Parathyroid adenoma (tissue), 2 donors: ENCODE results near the gene P4HTM.

Experiments
- H2AFZ ChIP-seq: fragments of 300-600 bp; sonication (generic); one replicate; pipeline ENCODE4 v1.7.0; 2017; ENCODE audit warnings: antibody characterized with exemption, mild to moderate bottlenecking
- H3K27ac ChIP-seq: fragments of 300-600 bp; sonication (generic); one replicate; pipeline ENCODE4 v1.7.0; 2017
- H3K27me3 ChIP-seq: fragments of 300-600 bp; sonication (generic); one replicate; pipeline ENCODE4 v1.7.0; 2017; ENCODE audit warnings: low read length; ENCODE audit not compliant: control insufficient read depth, insufficient read depth
- H3K36me3 ChIP-seq: fragments of 300-600 bp; sonication (generic); one replicate; pipeline ENCODE4 v1.7.0; 2017; ENCODE audit warnings: low read length; ENCODE audit not compliant: control insufficient read depth, insufficient read depth
- H3K4me1 ChIP-seq: fragments of 300-600 bp; sonication (generic); one replicate; pipeline ENCODE4 v1.7.0; 2017; ENCODE audit warnings: control low read depth
- H3K4me2 ChIP-seq: fragments of 300-600 bp; sonication (generic); one replicate; pipeline ENCODE4 v1.7.0; 2017; ENCODE audit warnings: low read length
- H3K4me3 ChIP-seq: fragments of 300-600 bp; sonication (generic); one replicate; pipeline ENCODE4 v1.7.0; 2017; ENCODE audit warnings: low read depth, low read length
- H3K79me2 ChIP-seq: fragments of 300-600 bp; sonication (generic); one replicate; pipeline ENCODE4 v1.7.0; 2017; ENCODE audit warnings: control low read depth
- H3K9ac ChIP-seq: fragments of 300-600 bp; sonication (generic); one replicate; pipeline ENCODE4 v1.7.0; 2017; ENCODE audit warnings: mild to moderate bottlenecking
- H3K9me3 ChIP-seq: fragments of 300-600 bp; sonication (generic); one replicate; pipeline ENCODE4 v1.7.0; 2017; ENCODE audit warnings: low read length; ENCODE audit not compliant: control insufficient read depth
- CTCF ChIP-seq: fragments of 300-600 bp; sonication (generic); IDR thresholded peaks from one replicate; pipeline ENCODE4 v1.7.0; 2017; ENCODE audit warnings: antibody characterized with exemption, mild to moderate bottlenecking
- donor health status: primary hyperparathyroidism.

The P4HTM gene

DNA sequence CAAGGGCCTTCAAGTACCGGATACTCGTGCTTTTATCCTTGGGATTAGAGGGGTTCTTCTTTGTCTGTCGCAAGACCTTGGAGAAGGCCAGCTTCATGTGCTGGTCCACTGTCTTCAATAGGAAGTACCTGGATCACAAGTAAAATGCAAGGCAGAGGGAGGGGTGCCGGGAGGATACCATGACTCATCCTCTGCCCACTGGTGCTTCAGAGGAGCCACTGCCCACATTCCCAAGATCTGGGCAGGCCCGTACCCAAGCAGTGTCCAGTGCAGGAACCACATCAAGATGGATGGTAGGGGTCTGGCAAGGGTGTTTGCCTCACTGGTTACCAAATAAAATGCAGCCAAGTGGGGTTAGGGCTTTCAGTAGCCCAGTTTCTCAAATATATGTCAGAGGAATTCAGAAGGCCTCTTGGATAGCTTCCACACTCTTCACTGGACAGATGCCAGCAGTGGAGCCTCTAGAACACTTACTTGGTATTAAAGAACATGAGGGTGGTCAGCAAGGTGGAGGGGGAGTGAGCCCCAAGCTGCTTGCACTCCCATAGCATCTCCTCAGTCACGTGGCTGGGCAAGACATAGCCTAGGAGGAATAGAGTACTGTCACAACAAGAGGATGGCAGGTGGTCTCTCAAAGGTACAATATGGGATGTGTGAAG, 42.7 kb downstream of the P4HTM start:
- Histone ChIP-seq H3K9ac (no peak overlapping the region), H2AFZ (no peak overlapping the region), H3K4me3 (no peak overlapping the region), H3K27ac (no peak overlapping the region), H3K27me3 (no peaks in the 10 kb centered on the region), H3K79me2 (peaks cover under 1% of the 10 kb centered on the region), H3K4me2 (no peak overlapping the region), H3K9me3 (no peaks in the 10 kb centered on the region), H3K36me3 (no peaks in the 10 kb centered on the region), H3K4me1 (peaks cover 11% of the 10 kb centered on the region)
- no peak for TF ChIP-seq CTCF

DNA sequence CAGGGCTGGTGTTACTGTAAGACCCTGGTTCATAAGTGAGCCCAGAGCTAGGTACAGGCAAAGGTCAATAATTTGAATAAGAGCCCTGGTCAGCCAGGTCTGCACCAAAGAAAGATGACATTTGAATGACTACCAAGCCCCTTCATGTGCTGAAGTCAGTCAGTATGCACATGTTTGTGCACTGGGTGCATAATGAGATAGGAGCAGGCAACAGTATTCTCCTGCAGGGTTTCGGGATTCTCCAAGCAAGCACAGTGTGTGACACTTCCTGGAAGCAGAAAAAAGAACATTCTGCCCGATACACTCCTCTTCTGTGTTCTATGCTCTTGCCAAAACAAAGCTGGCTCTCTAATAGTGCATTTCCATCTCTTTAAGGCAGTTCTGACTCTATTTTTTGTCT, 44.6 kb downstream of the P4HTM start:
- TF ChIP-seq CTCF, result no peak
- Histone ChIP-seq H3K9ac (no peak overlapping the region), H3K36me3 (no peaks in the 10 kb centered on the region), H3K27me3 (no peaks in the 10 kb centered on the region), H3K79me2 (no peaks in the 10 kb centered on the region), H3K9me3 (no peaks in the 10 kb centered on the region), H2AFZ (no peak overlapping the region), H3K4me2 (no peak overlapping the region), H3K27ac (no peak overlapping the region), H3K4me3 (no peak overlapping the region), H3K4me1 (peaks cover 2% of the 10 kb centered on the region)

DNA sequence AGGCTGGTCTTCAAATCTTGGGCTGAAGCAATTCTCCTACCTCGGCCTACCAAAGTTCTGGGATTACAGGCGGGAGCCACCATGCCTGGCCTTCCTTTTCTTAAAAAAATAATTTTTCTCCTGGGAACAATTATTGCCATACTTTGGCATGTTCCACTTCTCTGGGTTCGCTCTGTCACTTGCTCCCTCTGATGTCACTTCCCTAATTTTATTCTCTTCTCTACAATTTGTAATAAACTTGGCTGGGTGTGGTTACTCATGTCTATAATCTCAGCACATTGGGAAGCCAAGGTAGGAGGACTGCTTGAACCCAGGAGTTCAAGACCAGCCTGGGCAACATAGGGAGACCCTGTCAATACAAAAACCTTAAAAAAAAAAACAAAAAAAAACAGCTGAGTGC, 45.2 kb downstream of the P4HTM start:
- no peaks in the 10 kb centered on the region for H3K9me3 ChIP-seq
- H2AFZ ChIP-seq, result no peak overlapping the region
- H3K27me3 ChIP-seq, result no peaks in the 10 kb centered on the region
- no peak overlapping the region for H3K9ac ChIP-seq
- H3K27ac ChIP-seq, result no peak overlapping the region
- no peak overlapping the region for H3K4me3 ChIP-seq
- no peaks in the 10 kb centered on the region for H3K4me1 ChIP-seq
- no peak for TF ChIP-seq CTCF
- no peaks in the 10 kb centered on the region for H3K79me2 ChIP-seq
- H3K4me2 ChIP-seq, result no peak overlapping the region
- H3K36me3 ChIP-seq, result no peaks in the 10 kb centered on the region

GRCh38 chr3:49053543-49053942, 63.5 kb downstream of the P4HTM start:
- Histone ChIP-seq H3K9ac (no peak overlapping the region), H3K4me3 (no peak overlapping the region), H3K4me2 (no peak overlapping the region), H3K79me2 (peaks cover 15% of the 10 kb centered on the region), H3K36me3 (no peaks in the 10 kb centered on the region), H3K27me3 (no peaks in the 10 kb centered on the region), H3K4me1 (no peaks in the 10 kb centered on the region), H2AFZ (no peak overlapping the region), H3K27ac (no peak overlapping the region), H3K9me3 (no peaks in the 10 kb centered on the region)
- TF ChIP-seq CTCF, result no peak

DNA sequence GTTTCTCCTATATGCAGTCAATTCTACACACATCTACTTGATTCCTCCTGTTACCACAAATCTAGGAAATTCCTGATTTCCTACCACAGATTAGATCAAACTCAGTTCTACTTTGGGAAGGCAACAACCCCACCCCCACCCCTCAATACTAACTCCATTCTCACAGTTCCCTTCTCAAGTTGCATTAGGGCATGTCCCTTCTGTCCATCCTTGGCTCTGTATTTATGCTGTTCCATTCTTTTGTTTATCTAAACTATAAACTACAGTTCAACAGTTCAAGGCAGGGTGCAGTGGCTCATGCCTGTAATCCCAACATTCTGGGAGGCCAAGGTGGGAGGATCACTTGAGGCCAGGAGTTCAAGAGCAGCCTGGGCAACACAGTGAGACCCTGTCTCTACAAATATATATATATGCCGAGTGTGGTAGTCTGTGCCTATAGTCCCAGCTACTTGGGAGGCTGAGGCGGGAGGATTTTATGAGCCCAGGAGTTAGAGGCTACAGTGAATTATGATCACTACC, 64.4 kb downstream of the P4HTM start:
- Histone ChIP-seq H3K27me3 (no peaks in the 10 kb centered on the region), H3K79me2 (peaks cover 17% of the 10 kb centered on the region), H3K27ac (no peak overlapping the region), H3K4me2 (no peak overlapping the region), H3K9me3 (no peaks in the 10 kb centered on the region), H3K36me3 (no peaks in the 10 kb centered on the region), H2AFZ (no peak overlapping the region), H3K9ac (no peak overlapping the region), H3K4me3 (no peak overlapping the region), H3K4me1 (no peaks in the 10 kb centered on the region)
- no peak for TF ChIP-seq CTCF
